Liver (tissue), 9 donors: ENCODE results near the gene ANO8. TPM values are rescaled to one million over a fixed set of nuclear protein-coding genes. Genes with fewer than 3 reads are reported as not detected.

Source experiments
- DNase-seq: peaks from one replicate; pipeline ENCODE4 v3.0.0-alpha.2; 2017; ENCODE audit warnings: low spot score
- H3K27ac ChIP-seq, 2 donors: one replicate each; pipeline ENCODE4 v1.7.0; 2013; ENCODE audit warnings: inconsistent platforms in 2 of 2, low read length in 2 of 2, control low read depth in 1 of 2, low read depth in 1 of 2, mild to moderate bottlenecking in 1 of 2
- H3K27me3 ChIP-seq, 4 donors: one replicate each; pipeline versions ENCODE4 v1.6.1 to v1.7.0; 2013; ENCODE audit warnings: low read length in 3 of 4, inconsistent platforms in 1 of 4, mild to moderate bottlenecking in 1 of 4, moderate library complexity in 1 of 4; ENCODE audit not compliant: control insufficient read depth in 4 of 4, insufficient read depth in 4 of 4
- H3K36me3 ChIP-seq, 4 donors: one replicate each; pipeline versions ENCODE4 v1.6.1 to v1.7.0; 2013; ENCODE audit warnings: low read length in 3 of 4, mild to moderate bottlenecking in 3 of 4, low read depth in 1 of 4, moderate library complexity in 1 of 4; ENCODE audit not compliant: control insufficient read depth in 4 of 4, insufficient read depth in 3 of 4
- H3K4me1 ChIP-seq, 4 donors: one replicate each; pipeline versions ENCODE4 v1.6.1 to v1.7.0; 2013; ENCODE audit warnings: low read length in 3 of 4, mild to moderate bottlenecking in 3 of 4, moderate library complexity in 1 of 4; ENCODE audit not compliant: control insufficient read depth in 4 of 4, insufficient read depth in 4 of 4
- H3K4me3 ChIP-seq, 3 donors: one replicate each; pipeline versions ENCODE4 v1.6.1 to v1.7.0; 2013; ENCODE audit warnings: low read length in 3 of 3, control low read depth in 1 of 3, low read depth in 1 of 3, mild to moderate bottlenecking in 1 of 3
- H3K9ac ChIP-seq, 2 donors: one replicate each; pipeline ENCODE4 v1.7.0; 2013; ENCODE audit warnings: low read length in 2 of 2, mild to moderate bottlenecking in 2 of 2, moderate library complexity in 2 of 2, control low read depth in 1 of 2, low read depth in 1 of 2
- H3K9me3 ChIP-seq, 4 donors: one replicate each; pipeline versions ENCODE4 v1.6.1 to v1.7.0; 2013; ENCODE audit warnings: low read length in 3 of 4; ENCODE audit not compliant: control insufficient read depth in 4 of 4
- FOXA2 ChIP-seq: IDR thresholded peaks from 2 replicates; pipeline ENCODE4 v1.6.1; 2016; ENCODE audit warnings: antibody characterized with exemption
- GABPA ChIP-seq, 2 donors: IDR thresholded peaks in 1 of 2; conservative IDR thresholded peaks in 1 of 2; 2 replicates each; pipeline ENCODE4 v1.6.1; 2016; ENCODE audit warnings: antibody characterized with exemption in 2 of 2, mild to moderate bottlenecking in 1 of 2, moderate library complexity in 1 of 2
- HNF4A ChIP-seq, 2 donors: conservative IDR thresholded peaks; 2 replicates each; pipeline ENCODE4 v1.6.1; 2016; ENCODE audit warnings: antibody characterized with exemption in 2 of 2, mild to moderate bottlenecking in 2 of 2
- HNF4G ChIP-seq: IDR thresholded peaks from 2 replicates; pipeline ENCODE4 v1.6.1; 2016; ENCODE audit warnings: antibody characterized with exemption
- NR2F2 ChIP-seq: IDR thresholded peaks from 2 replicates; pipeline ENCODE4 v1.6.1; 2016; ENCODE audit warnings: antibody characterized with exemption
- RAD21 ChIP-seq, 2 donors: IDR thresholded peaks; 2 replicates each; pipeline ENCODE4 v1.6.1; 2016; ENCODE audit warnings: antibody characterized with exemption in 2 of 2, mild to moderate bottlenecking in 2 of 2
- RXRA ChIP-seq, 2 donors: IDR thresholded peaks; 2 replicates each; pipeline ENCODE4 v1.6.1; 2017 to 2018; ENCODE audit warnings: antibody characterized with exemption in 2 of 2, mild to moderate bottlenecking in 1 of 2
- SP1 ChIP-seq: IDR thresholded peaks from 2 replicates; pipeline ENCODE4 v1.6.1; 2018; ENCODE audit warnings: antibody characterized with exemption, mild to moderate bottlenecking
- TAF1 ChIP-seq: conservative IDR thresholded peaks from 2 replicates; pipeline ENCODE4 v1.6.1; 2016; ENCODE audit warnings: antibody characterized with exemption, mild to moderate bottlenecking
- YY1 ChIP-seq: IDR thresholded peaks from 2 replicates; pipeline ENCODE4 v1.6.1; 2016; ENCODE audit warnings: antibody characterized with exemption, mild to moderate bottlenecking
- WGBS: extraction: QIAGEN DNeasy Blood & Tissue Kit; methylation state at CpG from one replicate; pipeline ENCODE4 v1.1.7; 2013; 5-methylcytosine and 5-hydroxymethylcytosine counted together
- polyA plus RNA-seq, 2 donors: library from polyadenylated mRNA; stranded (reverse) in 1 of 2; unstranded in 1 of 2; fragments of 200-250 nt in 1 of 2; fragments of >200 nt in 1 of 2; fragmentation: Nextera tagmentation in 1 of 2; extraction: Ambion mirVana in 1 of 2; gene quantifications; one replicate each; pipeline versions ENCODE4 v1.2.1 to v1.2.3, GENCODE V29; 2013 to 2015
- total RNA-seq, 2 donors: library from RNA; depleted of rRNA; stranded (reverse); fragments of >200 nt; gene quantifications; one replicate each; pipeline ENCODE4 v1.2.3, GENCODE V29; 2014
- TF ChIP-seq, protein P1 (sequence below): IDR thresholded peaks from 2 replicates; pipeline ENCODE4 v1.6.1; 2016; ENCODE audit warnings: antibody characterized with exemption, mild to moderate bottlenecking
- TF ChIP-seq, protein P2 (sequence below): IDR thresholded peaks from 2 replicates; pipeline ENCODE4 v1.6.1; 2016; ENCODE audit warnings: antibody characterized with exemption
- TF ChIP-seq, protein P3 (sequence below): IDR thresholded peaks from 2 replicates; pipeline ENCODE4 v1.6.1; 2016; ENCODE audit warnings: antibody characterized with exemption
- TF ChIP-seq, protein P4 (sequence below): fragments of 150-350 bp; IDR thresholded peaks from 2 replicates; pipeline ENCODE4 v1.5.1; 2017; ENCODE audit warnings: improper control_type of control experiment, low read depth, low read length; ENCODE audit not compliant: missing input control
- donor health status: healthy.
- donor health status: healthy.
- donor health status: healthy.
- donor health status: healthy.
- donor health status: healthy.

ANO8 gene
- total and polyA plus RNA-seq, 4 donors: 0.75 to 5.8 (median 2.1) TPM

DNA sequence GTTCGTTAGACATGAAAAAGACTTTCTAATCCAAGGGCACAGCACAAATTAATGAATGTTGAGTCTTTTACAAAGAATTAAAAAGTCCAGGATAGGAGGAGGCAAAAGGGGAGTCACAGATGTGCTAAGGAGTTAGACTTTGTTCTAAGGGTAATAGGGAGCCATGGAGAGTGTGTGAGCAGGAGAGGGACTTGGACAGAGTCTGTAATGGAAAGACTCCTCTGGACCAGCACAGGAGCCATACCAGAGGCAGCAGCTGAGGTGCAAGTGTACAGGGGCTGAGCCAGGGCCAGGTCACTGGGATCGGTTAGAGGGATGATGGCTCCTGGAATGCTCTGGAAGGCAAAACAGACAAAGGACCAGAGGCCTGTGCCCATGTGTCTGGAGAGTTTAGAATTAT, 13.2 kb upstream of the ANO8 start (continued):
- TF ChIP-seq, protein P1, sequence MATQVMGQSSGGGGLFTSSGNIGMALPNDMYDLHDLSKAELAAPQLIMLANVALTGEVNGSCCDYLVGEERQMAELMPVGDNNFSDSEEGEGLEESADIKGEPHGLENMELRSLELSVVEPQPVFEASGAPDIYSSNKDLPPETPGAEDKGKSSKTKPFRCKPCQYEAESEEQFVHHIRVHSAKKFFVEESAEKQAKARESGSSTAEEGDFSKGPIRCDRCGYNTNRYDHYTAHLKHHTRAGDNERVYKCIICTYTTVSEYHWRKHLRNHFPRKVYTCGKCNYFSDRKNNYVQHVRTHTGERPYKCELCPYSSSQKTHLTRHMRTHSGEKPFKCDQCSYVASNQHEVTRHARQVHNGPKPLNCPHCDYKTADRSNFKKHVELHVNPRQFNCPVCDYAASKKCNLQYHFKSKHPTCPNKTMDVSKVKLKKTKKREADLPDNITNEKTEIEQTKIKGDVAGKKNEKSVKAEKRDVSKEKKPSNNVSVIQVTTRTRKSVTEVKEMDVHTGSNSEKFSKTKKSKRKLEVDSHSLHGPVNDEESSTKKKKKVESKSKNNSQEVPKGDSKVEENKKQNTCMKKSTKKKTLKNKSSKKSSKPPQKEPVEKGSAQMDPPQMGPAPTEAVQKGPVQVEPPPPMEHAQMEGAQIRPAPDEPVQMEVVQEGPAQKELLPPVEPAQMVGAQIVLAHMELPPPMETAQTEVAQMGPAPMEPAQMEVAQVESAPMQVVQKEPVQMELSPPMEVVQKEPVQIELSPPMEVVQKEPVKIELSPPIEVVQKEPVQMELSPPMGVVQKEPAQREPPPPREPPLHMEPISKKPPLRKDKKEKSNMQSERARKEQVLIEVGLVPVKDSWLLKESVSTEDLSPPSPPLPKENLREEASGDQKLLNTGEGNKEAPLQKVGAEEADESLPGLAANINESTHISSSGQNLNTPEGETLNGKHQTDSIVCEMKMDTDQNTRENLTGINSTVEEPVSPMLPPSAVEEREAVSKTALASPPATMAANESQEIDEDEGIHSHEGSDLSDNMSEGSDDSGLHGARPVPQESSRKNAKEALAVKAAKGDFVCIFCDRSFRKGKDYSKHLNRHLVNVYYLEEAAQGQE: no peak
- TF ChIP-seq, protein P2, sequence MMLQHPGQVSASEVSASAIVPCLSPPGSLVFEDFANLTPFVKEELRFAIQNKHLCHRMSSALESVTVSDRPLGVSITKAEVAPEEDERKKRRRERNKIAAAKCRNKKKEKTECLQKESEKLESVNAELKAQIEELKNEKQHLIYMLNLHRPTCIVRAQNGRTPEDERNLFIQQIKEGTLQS: no peak
- no peak for TF ChIP-seq SP1
- no peak for TF ChIP-seq GABPA (IDR thresholded peaks at IDR 0.05 in 1 of 2, conservative IDR thresholded peaks at IDR 0.05 in 1 of 2)
- TF ChIP-seq HNF4A (conservative IDR thresholded peaks at IDR 0.05): no peak
- no peak for TF ChIP-seq HNF4G
- TF ChIP-seq FOXA2: no peak
- no peak for TF ChIP-seq RXRA (IDR thresholded peaks at IDR 0.05)
- TF ChIP-seq YY1: no peak

DNA sequence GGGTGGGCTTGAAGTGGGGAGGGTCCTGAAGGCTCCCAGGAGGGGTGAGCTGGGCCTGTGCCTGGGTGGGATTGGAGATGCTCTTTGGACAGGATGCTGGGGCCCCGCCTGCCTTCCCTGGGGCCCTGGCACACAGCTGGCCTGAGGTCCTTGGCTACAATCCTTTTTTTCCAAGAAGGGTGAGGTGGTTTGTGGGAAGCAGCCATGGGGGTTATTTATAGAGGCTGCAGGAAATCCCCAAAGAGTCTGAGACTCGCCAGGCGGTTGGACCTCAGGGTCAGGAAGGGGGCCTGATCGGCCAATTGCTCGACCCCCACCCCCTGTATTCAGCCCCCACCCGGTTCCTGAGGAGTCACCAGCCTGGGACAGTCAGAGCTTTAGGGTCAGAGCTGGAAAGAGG, 12.7 kb upstream of the ANO8 start:
- DNase-seq: no peak
- Histone ChIP-seq H3K27me3 (no peaks in the 10 kb centered on the region), H3K4me1 (no peaks in the 10 kb centered on the region), H3K27ac (peak overlapping the region in 1 of 2 donors; percentile 18), H3K4me3 (no peak overlapping the region), H3K36me3 (peaks cover 0 to 3% (median 0%) of the 10 kb centered on the region in 4 donors), H3K9me3 (no peaks in the 10 kb centered on the region), H3K9ac (no peak overlapping the region)
- no peak for TF ChIP-seq SP1
- TF ChIP-seq, protein P3, sequence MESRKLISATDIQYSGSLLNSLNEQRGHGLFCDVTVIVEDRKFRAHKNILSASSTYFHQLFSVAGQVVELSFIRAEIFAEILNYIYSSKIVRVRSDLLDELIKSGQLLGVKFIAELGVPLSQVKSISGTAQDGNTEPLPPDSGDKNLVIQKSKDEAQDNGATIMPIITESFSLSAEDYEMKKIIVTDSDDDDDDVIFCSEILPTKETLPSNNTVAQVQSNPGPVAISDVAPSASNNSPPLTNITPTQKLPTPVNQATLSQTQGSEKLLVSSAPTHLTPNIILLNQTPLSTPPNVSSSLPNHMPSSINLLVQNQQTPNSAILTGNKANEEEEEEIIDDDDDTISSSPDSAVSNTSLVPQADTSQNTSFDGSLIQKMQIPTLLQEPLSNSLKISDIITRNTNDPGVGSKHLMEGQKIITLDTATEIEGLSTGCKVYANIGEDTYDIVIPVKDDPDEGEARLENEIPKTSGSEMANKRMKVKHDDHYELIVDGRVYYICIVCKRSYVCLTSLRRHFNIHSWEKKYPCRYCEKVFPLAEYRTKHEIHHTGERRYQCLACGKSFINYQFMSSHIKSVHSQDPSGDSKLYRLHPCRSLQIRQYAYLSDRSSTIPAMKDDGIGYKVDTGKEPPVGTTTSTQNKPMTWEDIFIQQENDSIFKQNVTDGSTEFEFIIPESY: no peak
- TF ChIP-seq NR2F2: peak; percentile 28
- no peak for TF ChIP-seq RXRA (IDR thresholded peaks at IDR 0.05)
- no peak for TF ChIP-seq YY1
- TF ChIP-seq TAF1: no peak
- 31% methylated on average over 6 of the region's 6 CpGs for WGBS

DNA sequence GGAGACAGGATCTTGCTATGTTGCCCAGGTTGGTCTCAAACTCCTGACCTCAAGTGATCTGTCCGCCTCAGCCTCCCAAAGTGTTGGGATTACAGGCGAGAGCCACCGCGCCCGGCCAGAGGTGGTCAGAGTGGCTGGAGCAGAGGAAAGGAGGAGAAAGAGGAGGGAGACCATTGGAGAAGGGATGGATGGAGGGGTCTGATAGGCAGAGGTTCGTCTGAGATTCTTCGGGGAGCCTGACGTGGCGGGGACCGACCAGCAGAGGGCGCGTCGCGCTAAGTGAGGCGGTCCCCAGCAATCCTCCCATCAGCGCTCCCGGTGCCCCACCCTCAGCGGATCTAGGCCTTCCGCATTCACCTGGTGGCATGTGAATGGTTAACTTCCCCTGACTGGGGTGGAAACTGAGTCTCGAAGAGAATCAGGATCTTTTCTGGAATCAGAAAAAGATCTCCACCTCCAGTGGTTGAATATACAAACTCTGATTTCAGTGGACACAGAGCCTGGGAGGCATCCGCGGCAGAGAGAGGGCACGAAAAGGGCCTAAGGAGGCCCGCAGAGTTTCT, 11.5 kb upstream of the ANO8 start:
- H3K9ac ChIP-seq: no peak overlapping the region
- 16% methylated on average over 24 of the region's 24 CpGs for WGBS
- peaks cover 0 to under 1% (median 0%) of the 10 kb centered on the region in 4 donors for H3K4me1 ChIP-seq
- peaks cover 0 to 3% (median 0%) of the 10 kb centered on the region in 4 donors for H3K36me3 ChIP-seq
- H3K27ac ChIP-seq: no peak overlapping the region
- DNase-seq: peak; percentile 87
- H3K27me3 ChIP-seq: no peaks in the 10 kb centered on the region
- no peaks in the 10 kb centered on the region for H3K9me3 ChIP-seq
- H3K4me3 ChIP-seq: no peak overlapping the region
- TF ChIP-seq RAD21 (IDR thresholded peaks at IDR 0.05): peak; percentile 78 to 90
- TF ChIP-seq TAF1: no peak
- TF ChIP-seq, protein P4, sequence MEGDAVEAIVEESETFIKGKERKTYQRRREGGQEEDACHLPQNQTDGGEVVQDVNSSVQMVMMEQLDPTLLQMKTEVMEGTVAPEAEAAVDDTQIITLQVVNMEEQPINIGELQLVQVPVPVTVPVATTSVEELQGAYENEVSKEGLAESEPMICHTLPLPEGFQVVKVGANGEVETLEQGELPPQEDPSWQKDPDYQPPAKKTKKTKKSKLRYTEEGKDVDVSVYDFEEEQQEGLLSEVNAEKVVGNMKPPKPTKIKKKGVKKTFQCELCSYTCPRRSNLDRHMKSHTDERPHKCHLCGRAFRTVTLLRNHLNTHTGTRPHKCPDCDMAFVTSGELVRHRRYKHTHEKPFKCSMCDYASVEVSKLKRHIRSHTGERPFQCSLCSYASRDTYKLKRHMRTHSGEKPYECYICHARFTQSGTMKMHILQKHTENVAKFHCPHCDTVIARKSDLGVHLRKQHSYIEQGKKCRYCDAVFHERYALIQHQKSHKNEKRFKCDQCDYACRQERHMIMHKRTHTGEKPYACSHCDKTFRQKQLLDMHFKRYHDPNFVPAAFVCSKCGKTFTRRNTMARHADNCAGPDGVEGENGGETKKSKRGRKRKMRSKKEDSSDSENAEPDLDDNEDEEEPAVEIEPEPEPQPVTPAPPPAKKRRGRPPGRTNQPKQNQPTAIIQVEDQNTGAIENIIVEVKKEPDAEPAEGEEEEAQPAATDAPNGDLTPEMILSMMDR: peak; percentile 86
